Measurements from ENCODE around the gene AKAP6. TPM values are rescaled to one million over a fixed set of nuclear protein-coding genes. Genes with fewer than 3 reads are reported as not detected.
"Not testable (repeated sequence)": the region's sequence is repeated elsewhere in the genome, so short reads cannot be mapped to it uniquely, and the experiment has no call there.

AKAP6 gene
- total and polyA plus RNA-seq, 2 of the 8 experiments (the other 6 are each of a cell fraction or from before 2014, with no cell fraction given) = 0.09 to 0.89 TPM

GRCh38 chr14:32583427-32583826 lies 254.3 kb downstream of the AKAP6 start:
- H3K4ac ChIP-seq (replicated peaks; ENCODE audit: insufficient read length, low read depth, low read length); H3K23ac ChIP-seq (ENCODE audit: insufficient read length); H4K91ac ChIP-seq (replicated peaks; ENCODE audit: insufficient read length, low read length); H3K79me2 ChIP-seq (ENCODE audit: control insufficient read depth in 1 of 2, insufficient read depth in 2 of 2, low read length in 2 of 2); H3K4me2 ChIP-seq (ENCODE audit: insufficient read depth in 1 of 2, low read depth in 2 of 2, low read length in 2 of 2); H2BK15ac ChIP-seq (ENCODE audit: low read length); H4K5ac ChIP-seq (ENCODE audit: insufficient read length, low read depth, low read length); H3K27ac ChIP-seq (ENCODE audit: low read depth, low read length); H2BK12ac ChIP-seq (ENCODE audit: low read depth, low read length); H3K79me1 ChIP-seq (ENCODE audit: low read depth, low read length); H2BK5ac ChIP-seq (ENCODE audit: low read depth, low read length); H2AK5ac ChIP-seq (ENCODE audit: low read depth, low read length); FAIRE-seq; DNase-seq (ENCODE audit: low read depth in 1 of 2, low spot score in 2 of 2); H3K18ac ChIP-seq (ENCODE audit: extremely low read depth, low read length); H3K14ac ChIP-seq (ENCODE audit: insufficient read length); H2AFZ ChIP-seq (ENCODE audit: low read length); H3K4me3 ChIP-seq (ENCODE audit: extremely low read depth in 1 of 4, insufficient read depth in 2 of 4, low read depth in 3 of 4, low read length in 4 of 4); H4K8ac ChIP-seq (ENCODE audit: extremely low read depth, insufficient read depth, low read length); CTCF ChIA-PET (ENCODE audit: partially characterized antibody); H3K23me2 ChIP-seq (ENCODE audit: low read depth, low read length); H4K20me1 ChIP-seq (replicated peaks in 1 of 2; ENCODE audit: control insufficient read depth in 1 of 2, insufficient read depth in 2 of 2, low read length in 2 of 2); H2BK120ac ChIP-seq (replicated peaks; ENCODE audit: low read depth, low read length); H3K9ac ChIP-seq (replicated peaks in 1 of 4; ENCODE audit: extremely low read depth in 1 of 4, low read depth in 3 of 4, low read length in 3 of 4); H3K36me3 ChIP-seq (ENCODE audit: control insufficient read depth in 2 of 4, insufficient read depth in 4 of 4, low read length in 3 of 4); POLR2A ChIA-PET (ENCODE audit: partially characterized antibody); H3K4me1 ChIP-seq (replicated peaks in 1 of 4; ENCODE audit: control insufficient read depth in 3 of 4, insufficient read depth in 4 of 4, low read length in 3 of 4); H3K56ac ChIP-seq (replicated peaks; ENCODE audit: insufficient read length, low read depth, low read length); H3K27me3 ChIP-seq (replicated peaks in 1 of 4; ENCODE audit: control insufficient read depth in 3 of 4, extremely low read depth in 1 of 4, insufficient read depth in 3 of 4, low read length in 3 of 4); H2BK20ac ChIP-seq (ENCODE audit: low read length): not testable (repeated sequence)
- peaks cover 14% of the 10 kb centered on the region in 2 experiments for H3K9me3 ChIP-seq (ENCODE audit: insufficient read depth in 2 of 2, low read depth in 1 of 2, low read length in 1 of 2)
- whole genome bisulfite sequencing, 2 experiments (ENCODE audit: extremely low coverage in 1 of 2, insufficient coverage in 1 of 2, insufficient read length in 1 of 2, insufficient replicate concordance in 2 of 2, low coverage in 1 of 2, low lambda C conversion rate in 2 of 2, missing lambda C conversion rate in 1 of 2) = 94% methylated on average over 11 of the region's 13 CpGs; no CpG with 5 or more reads in 1 of the 2 experiments
